Retinal pigment epithelial cell (primary cell): Measurements from ENCODE around the gene PDIA6.

ENCODE experiments used
- DNase-seq: peaks from one replicate; pipeline ENCODE4 v3.0.0-alpha.2; 2010; ENCODE audit warnings: low read depth
- H3K4me3 ChIP-seq: 2 replicates; pipeline ENCODE4 v1.5.1; 2011; ENCODE audit warnings: mild to moderate bottlenecking, low read length, control low read depth, moderate library complexity
- CTCF ChIP-seq: conservative IDR thresholded peaks from 2 replicates; pipeline ENCODE4 v1.5.1; 2011; ENCODE audit warnings: low read depth, low read length, control low read depth, inconsistent platforms

The PDIA6 gene

GRCh38 chr2:10848541-10848940 lies 36.0 kb upstream of the PDIA6 start:
- TF ChIP-seq CTCF, result no peak
- DNase-seq, result no peak
- no peak overlapping the region for H3K4me3 ChIP-seq

- no peak for DNase-seq
- TF ChIP-seq CTCF, result no peak
- no peak overlapping the region for H3K4me3 ChIP-seq
Observed at GRCh38 chr2:10847008-10847407, 34.4 kb upstream of the PDIA6 start.

GRCh38 chr2:10846110-10846861 lies 33.7 kb upstream of the PDIA6 start:
- no peak overlapping the region for H3K4me3 ChIP-seq
- TF ChIP-seq CTCF, result no peak
- no peak for DNase-seq

- H3K4me3 ChIP-seq, result no peak overlapping the region
- no peak for TF ChIP-seq CTCF
- no peak for DNase-seq
Observed at GRCh38 chr2:10845640-10846039, 33.1 kb upstream of the PDIA6 start.

- peak overlapping the region; percentile 13 for H3K4me3 ChIP-seq
- no peak for TF ChIP-seq CTCF
- peak; percentile 85 for DNase-seq
Observed at GRCh38 chr2:10844097-10844496, 31.5 kb upstream of the PDIA6 start.

- no peak for DNase-seq
- no peak overlapping the region for H3K4me3 ChIP-seq
- TF ChIP-seq CTCF, result no peak
Observed at GRCh38 chr2:10842506-10842905, 29.9 kb upstream of the PDIA6 start.

GRCh38 chr2:10841547-10842219 lies 29.1 kb upstream of the PDIA6 start:
- no peak overlapping the region for H3K4me3 ChIP-seq
- DNase-seq, result no peak
- no peak for TF ChIP-seq CTCF
